ENCODE measurements around the gene VGLL4. TPM values are rescaled to one million over a fixed set of nuclear protein-coding genes. Genes with fewer than 3 reads are reported as not detected.

The VGLL4 gene
- total and polyA plus RNA-seq, 2 of the 4 experiments (the other 2 are of a cell fraction): 26.2 to 35.4 TPM

GRCh38 chr3:11565492-11565891 lies 78.2 kb downstream of the VGLL4 start:
- Histone ChIP-seq H3K18ac (ENCODE audit: low read depth, low read length) (no peak overlapping the region), H3K4me3 (ENCODE audit: insufficient read depth, low read depth, low read length) (no peak overlapping the region), H3K9ac (ENCODE audit: low read depth, low read length) (no peak overlapping the region), H3K79me1 (ENCODE audit: low read depth in 1 of 2, low read length in 2 of 2) (peaks cover 32 to 95% of the 10 kb centered on the region in 2 experiments), H3K23ac (ENCODE audit: low read depth, low read length) (no peak overlapping the region), H2BK15ac (ENCODE audit: low read depth, low read length) (no peak overlapping the region), H4K91ac (ENCODE audit: insufficient read depth, low read depth, low read length) (no peak overlapping the region), H2AFZ (replicated peaks; ENCODE audit: low read length, poor library complexity) (no peak overlapping the region), H3K4ac (ENCODE audit: low read depth, low read length) (peak overlapping the region; percentile 4; the same call in 1 of the 2 replicates), H3K36me3 (ENCODE audit: control insufficient read depth, insufficient read depth, low read length) (peaks cover 56% of the 10 kb centered on the region), H2AK9ac (replicated peaks; ENCODE audit: low read depth, low read length, poor library complexity) (no peak overlapping the region), H3K56ac (ENCODE audit: extremely low read depth, insufficient read depth, low read length) (no peak overlapping the region), H4K8ac (ENCODE audit: low read depth in 2 of 2, low read length in 2 of 2) (no peak overlapping the region), H2BK120ac (ENCODE audit: low read depth, low read length) (no peak overlapping the region), H4K5ac (ENCODE audit: low read depth, low read length) (no peak overlapping the region), H3K4me2 (ENCODE audit: low read depth, low read length) (no peak overlapping the region), H3K14ac (replicated peaks; ENCODE audit: low read depth, low read length) (no peak overlapping the region), H4K20me1 (ENCODE audit: insufficient read depth, low read length) (peaks cover 41% of the 10 kb centered on the region), H3K4me1 (ENCODE audit: control insufficient read depth, insufficient read depth, low read length) (peaks cover 32% of the 10 kb centered on the region), H3K27ac (ENCODE audit: insufficient read depth, low read length) (no peak overlapping the region), H3K27me3 (ENCODE audit: control insufficient read depth, insufficient read depth, low read length) (no peaks in the 10 kb centered on the region), H2AK5ac (ENCODE audit: low read depth, low read length) (peak overlapping the region; percentile 37), H2BK20ac (ENCODE audit: low read depth, low read length) (no peak overlapping the region), H3K9me3 (ENCODE audit: control insufficient read depth, insufficient read depth, low read length) (no peaks in the 10 kb centered on the region), H3K9me1 (ENCODE audit: insufficient read depth, low read length) (peaks cover 40% of the 10 kb centered on the region), H2BK5ac (ENCODE audit: low read depth, low read length, poor library complexity, severe bottlenecking) (no peak overlapping the region)
- in situ Hi-C loops (cut with MboI; ENCODE audit: low sequenced_read_pairs) (loop anchor here (10.0 kb wide), 1 partner anchor 79 kb away; the partner anchor contains the start of gene VGLL4), dilution Hi-C loops (cut with HindIII; ENCODE audit: low sequenced_read_pairs, unreplicated experiment) (no loop called here), intact Hi-C loops (cut with micrococcal nuclease) (no loop called here)
- ChIA-PET CTCF (no interaction called here), POLR2A (ENCODE audit: unreplicated experiment) (no interaction called here)
- ATAC-seq (ENCODE audit: low read depth): no peak
- no TSS peak for BruUV-seq (replicated peaks)
- TF ChIP-seq RFX5 (IDR thresholded peaks at IDR 0.05; ENCODE audit: low read depth, low read length) (no peak), USF2 (IDR thresholded peaks at IDR 0.05; ENCODE audit: low read depth, low read length) (no peak), BHLHE40 (IDR thresholded peaks at IDR 0.05; ENCODE audit: low read depth, low read length) (no peak), CEBPB (IDR thresholded peaks at IDR 0.05; ENCODE audit: low read depth, low read length) (no peak), MAFK (IDR thresholded peaks at IDR 0.05; ENCODE audit: low read depth, low read length) (no peak), FOS (IDR thresholded peaks at IDR 0.05; ENCODE audit: low read depth, low read length) (no peak), CTCF (conservative IDR thresholded peaks at IDR 0.05; ENCODE audit: low read depth, low read length) (no peak), MXI1 (IDR thresholded peaks at IDR 0.05; ENCODE audit: borderline replicate concordance, low read depth, low read length) (no peak), NFE2L2 (IDR thresholded peaks at IDR 0.05; ENCODE audit: low read depth, low read length) (no peak), SMC3 (IDR thresholded peaks at IDR 0.05; ENCODE audit: low read depth, low read length) (no peak), RAD21 (IDR thresholded peaks at IDR 0.05; ENCODE audit: low read length) (no peak), POLR2A (IDR thresholded peaks at IDR 0.05; ENCODE audit: low read depth, low read length) (no peak), CHD1 (IDR thresholded peaks at IDR 0.05; ENCODE audit: low read depth, low read length) (no peak), ELK1 (IDR thresholded peaks at IDR 0.05; ENCODE audit: borderline replicate concordance, low read depth, low read length) (no peak), MAZ (IDR thresholded peaks at IDR 0.05; ENCODE audit: borderline replicate concordance, low read depth, low read length) (no peak), RCOR1 (IDR thresholded peaks at IDR 0.05; ENCODE audit: insufficient replicate concordance, low read length) (no peak)
- no peak for DNase-seq
- WGBS, 2 experiments (ENCODE audit: extremely low coverage in 2 of 2, insufficient read length in 1 of 2): 94% methylated on average over 7 of the region's 12 CpGs; no CpG with 5 or more reads in 1 of the 2 experiments

All from IMR-90 (cell line).